Activated naive CD8-positive, alpha-beta T cell treated with anti-CD3 and anti-CD28 coated beads for 36 hours (primary cell): ENCODE results near the gene HKDC1. TPM values are rescaled to one million over a fixed set of nuclear protein-coding genes. Genes with fewer than 3 reads are reported as not detected.
"Not testable (repeated sequence)": the region's sequence is repeated elsewhere in the genome, so short reads cannot be mapped to it uniquely, and the experiment has no call there.

Experiments
- DNase-seq: peaks from one replicate; pipeline ENCODE4 v3.0.0; 2021
- H3K27ac Mint-ChIP-seq: one replicate; pipeline ENCODE4 v1.8.0; 2022; ENCODE audit warnings: mild to moderate bottlenecking, moderate library complexity, mixed read lengths
- H3K27me3 Mint-ChIP-seq: one replicate; pipeline ENCODE4 v1.8.0; 2022; ENCODE audit warnings: mild to moderate bottlenecking, mixed read lengths
- H3K36me3 Mint-ChIP-seq: one replicate; pipeline ENCODE4 v1.8.0; 2021; ENCODE audit warnings: mild to moderate bottlenecking, mixed read lengths
- H3K4me1 Mint-ChIP-seq: one replicate; pipeline ENCODE4 v1.8.0; 2021; ENCODE audit warnings: mixed read lengths
- H3K4me3 Mint-ChIP-seq: one replicate; pipeline ENCODE4 v1.8.0; 2022; ENCODE audit warnings: mild to moderate bottlenecking, moderate library complexity, mixed read lengths
- H3K9me3 Mint-ChIP-seq: one replicate; pipeline ENCODE4 v1.8.0; 2022; ENCODE audit warnings: mixed read lengths
- total RNA-seq, 2 experiments: library from RNA; stranded (reverse); gene quantifications; one replicate each; pipeline ENCODE4 v1.2.3, GENCODE V29; 2021

HKDC1 gene
- under 1 TPM in 1 of 2 experiments, not detected in 1; 0.28 TPM for total RNA-seq

- no peak within 1 kb of the TSS for H3K27ac Mint-ChIP-seq
- no peak within 1 kb of the TSS for H3K4me3 Mint-ChIP-seq
- no peaks in the 10 kb centered on the region for H3K9me3 Mint-ChIP-seq
- no peaks in the 10 kb centered on the region for H3K36me3 Mint-ChIP-seq
- peaks cover 5% of the 10 kb centered on the region for H3K27me3 Mint-ChIP-seq
- no peak for DNase-seq
- peaks cover 35% of the 10 kb centered on the region for H3K4me1 Mint-ChIP-seq
These were observed at the start of gene HKDC1 for GRCh38 chr10:69220041-69220451. Gene HKDC1 (plus strand): TSS chr10:69220332. CDS start chr10:69220436, 104 bp downstream.

- peaks cover 3% of the 10 kb centered on the region for H3K4me1 Mint-ChIP-seq
- peak overlapping the region; percentile 66 for H3K27ac Mint-ChIP-seq
- no peaks in the 10 kb centered on the region for H3K27me3 Mint-ChIP-seq
- H3K9me3 Mint-ChIP-seq: no peaks in the 10 kb centered on the region
- peaks cover 1% of the 10 kb centered on the region for H3K36me3 Mint-ChIP-seq
- DNase-seq: no peak
- H3K4me3 Mint-ChIP-seq: no peak overlapping the region
These were observed 47.7 kb upstream of the HKDC1 start for GRCh38 chr10:69172241-69172982.

GRCh38 chr10:69175326-69175725 is 44.8 kb upstream of the HKDC1 start:
- H3K4me3 Mint-ChIP-seq, H3K27me3 Mint-ChIP-seq, H3K27ac Mint-ChIP-seq, H3K36me3 Mint-ChIP-seq, DNase-seq, H3K9me3 Mint-ChIP-seq: not testable (repeated sequence)
- peaks cover 15% of the 10 kb centered on the region for H3K4me1 Mint-ChIP-seq

GRCh38 chr10:69176823-69177222 is 43.3 kb upstream of the HKDC1 start:
- Mint-ChIP-seq H3K36me3 (peaks cover 2% of the 10 kb centered on the region), H3K4me3 (no peak overlapping the region), H3K9me3 (no peaks in the 10 kb centered on the region), H3K27me3 (no peaks in the 10 kb centered on the region), H3K4me1 (peaks cover 24% of the 10 kb centered on the region), H3K27ac (no peak overlapping the region)
- no peak for DNase-seq

- H3K4me3 Mint-ChIP-seq: peak overlapping the region; percentile 92
- H3K4me1 Mint-ChIP-seq: peaks cover 35% of the 10 kb centered on the region
- H3K36me3 Mint-ChIP-seq: peaks cover 6% of the 10 kb centered on the region
- H3K27ac Mint-ChIP-seq: peak overlapping the region; percentile 100
- DNase-seq: peak; percentile 23
- H3K27me3 Mint-ChIP-seq: no peaks in the 10 kb centered on the region
- H3K9me3 Mint-ChIP-seq: no peaks in the 10 kb centered on the region
These were observed 40.9 kb upstream of the HKDC1 start for GRCh38 chr10:69179089-69179742.

GRCh38 chr10:69179743-69180524 is 40.2 kb upstream of the HKDC1 start, which contains the start of gene SUPV3L1:
Gene SUPV3L1 (plus strand): TSS chr10:69180234. CDS start chr10:69180292, 58 bp downstream.
- no peaks in the 10 kb centered on the region for H3K27me3 Mint-ChIP-seq
- H3K27ac Mint-ChIP-seq: peak within 1 kb of the TSS; percentile 100
- peaks cover 6% of the 10 kb centered on the region for H3K36me3 Mint-ChIP-seq
- peak; percentile 81 for DNase-seq
- H3K9me3 Mint-ChIP-seq: no peaks in the 10 kb centered on the region
- H3K4me1 Mint-ChIP-seq: peaks cover 42% of the 10 kb centered on the region
- peak within 1 kb of the TSS; percentile 92 for H3K4me3 Mint-ChIP-seq

- H3K9me3 Mint-ChIP-seq: no peaks in the 10 kb centered on the region
- peak; percentile 26 for DNase-seq
- H3K4me3 Mint-ChIP-seq: peak overlapping the region; percentile 92
- peak overlapping the region; percentile 100 for H3K27ac Mint-ChIP-seq
- peaks cover 6% of the 10 kb centered on the region for H3K36me3 Mint-ChIP-seq
- no peaks in the 10 kb centered on the region for H3K27me3 Mint-ChIP-seq
- H3K4me1 Mint-ChIP-seq: peaks cover 43% of the 10 kb centered on the region
These were observed 39.5 kb upstream of the HKDC1 start for GRCh38 chr10:69180525-69181204.

GRCh38 chr10:69181433-69181832 is 38.7 kb upstream of the HKDC1 start:
- peak overlapping the region; percentile 100 for H3K27ac Mint-ChIP-seq
- H3K36me3 Mint-ChIP-seq: peaks cover 6% of the 10 kb centered on the region
- DNase-seq: no peak
- no peaks in the 10 kb centered on the region for H3K9me3 Mint-ChIP-seq
- no peaks in the 10 kb centered on the region for H3K27me3 Mint-ChIP-seq
- peak overlapping the region; percentile 92 for H3K4me3 Mint-ChIP-seq
- H3K4me1 Mint-ChIP-seq: peaks cover 43% of the 10 kb centered on the region

GRCh38 chr10:69182005-69182404 is 38.1 kb upstream of the HKDC1 start:
- no peak overlapping the region for H3K27ac Mint-ChIP-seq
- peaks cover 6% of the 10 kb centered on the region for H3K36me3 Mint-ChIP-seq
- no peak for DNase-seq
- H3K4me3 Mint-ChIP-seq: no peak overlapping the region
- no peaks in the 10 kb centered on the region for H3K27me3 Mint-ChIP-seq
- H3K4me1 Mint-ChIP-seq: peaks cover 43% of the 10 kb centered on the region
- no peaks in the 10 kb centered on the region for H3K9me3 Mint-ChIP-seq

- Mint-ChIP-seq H3K9me3 (no peaks in the 10 kb centered on the region), H3K27ac (peak overlapping the region; percentile 59)
These were observed 33.6 kb upstream of the HKDC1 start for GRCh38 chr10:69186524-69186923.

GRCh38 chr10:69201045-69201444 is 19.1 kb upstream of the HKDC1 start:
- peaks cover 10% of the 10 kb centered on the region for H3K4me1 Mint-ChIP-seq
- H3K9me3 Mint-ChIP-seq: no peaks in the 10 kb centered on the region
- H3K27me3 Mint-ChIP-seq: no peaks in the 10 kb centered on the region
- H3K4me3 Mint-ChIP-seq: no peak overlapping the region
- DNase-seq: no peak
- peak overlapping the region; percentile 21 for H3K27ac Mint-ChIP-seq
- H3K36me3 Mint-ChIP-seq: peaks cover 8% of the 10 kb centered on the region

More at GRCh38 chr10:69186524-69186923, 33.6 kb upstream of the HKDC1 start:
- no peaks in the 10 kb centered on the region for H3K27me3 Mint-ChIP-seq
- H3K36me3 Mint-ChIP-seq: peaks cover 11% of the 10 kb centered on the region
- no peak for DNase-seq
- no peak overlapping the region for H3K4me3 Mint-ChIP-seq
- peaks cover 24% of the 10 kb centered on the region for H3K4me1 Mint-ChIP-seq

- peak overlapping the region; percentile 45 for H3K27ac Mint-ChIP-seq
- peaks cover 10% of the 10 kb centered on the region for H3K4me1 Mint-ChIP-seq
- H3K4me3 Mint-ChIP-seq: no peak overlapping the region
- no peaks in the 10 kb centered on the region for H3K9me3 Mint-ChIP-seq
- no peak for DNase-seq
- H3K27me3 Mint-ChIP-seq: no peaks in the 10 kb centered on the region
- H3K36me3 Mint-ChIP-seq: peaks cover 8% of the 10 kb centered on the region
These were observed 17.8 kb upstream of the HKDC1 start for GRCh38 chr10:69202332-69202731.

GRCh38 chr10:69208761-69209160 is 11.4 kb upstream of the HKDC1 start:
- no peak overlapping the region for H3K27ac Mint-ChIP-seq
- no peak for DNase-seq
- no peaks in the 10 kb centered on the region for H3K27me3 Mint-ChIP-seq
- peaks cover 8% of the 10 kb centered on the region for H3K4me1 Mint-ChIP-seq
- H3K9me3 Mint-ChIP-seq: no peaks in the 10 kb centered on the region
- H3K36me3 Mint-ChIP-seq: peaks cover 12% of the 10 kb centered on the region
- no peak overlapping the region for H3K4me3 Mint-ChIP-seq

- H3K36me3 Mint-ChIP-seq: peaks cover 10% of the 10 kb centered on the region
- no peak overlapping the region for H3K4me3 Mint-ChIP-seq
- peaks cover 17% of the 10 kb centered on the region for H3K4me1 Mint-ChIP-seq
- H3K27me3 Mint-ChIP-seq: no peaks in the 10 kb centered on the region
- no peaks in the 10 kb centered on the region for H3K9me3 Mint-ChIP-seq
- H3K27ac Mint-ChIP-seq: no peak overlapping the region
- DNase-seq: no peak
These were observed 10.2 kb upstream of the HKDC1 start for GRCh38 chr10:69209787-69210484.
